GF-D8 (cell line): ENCODE data around the gene PDE6B.

Source experiments
- DNase-seq: peaks from one replicate; lab custom pipeline; 2025; lab: John Stamatoyannopoulos, UW

Gene PDE6B

DNA sequence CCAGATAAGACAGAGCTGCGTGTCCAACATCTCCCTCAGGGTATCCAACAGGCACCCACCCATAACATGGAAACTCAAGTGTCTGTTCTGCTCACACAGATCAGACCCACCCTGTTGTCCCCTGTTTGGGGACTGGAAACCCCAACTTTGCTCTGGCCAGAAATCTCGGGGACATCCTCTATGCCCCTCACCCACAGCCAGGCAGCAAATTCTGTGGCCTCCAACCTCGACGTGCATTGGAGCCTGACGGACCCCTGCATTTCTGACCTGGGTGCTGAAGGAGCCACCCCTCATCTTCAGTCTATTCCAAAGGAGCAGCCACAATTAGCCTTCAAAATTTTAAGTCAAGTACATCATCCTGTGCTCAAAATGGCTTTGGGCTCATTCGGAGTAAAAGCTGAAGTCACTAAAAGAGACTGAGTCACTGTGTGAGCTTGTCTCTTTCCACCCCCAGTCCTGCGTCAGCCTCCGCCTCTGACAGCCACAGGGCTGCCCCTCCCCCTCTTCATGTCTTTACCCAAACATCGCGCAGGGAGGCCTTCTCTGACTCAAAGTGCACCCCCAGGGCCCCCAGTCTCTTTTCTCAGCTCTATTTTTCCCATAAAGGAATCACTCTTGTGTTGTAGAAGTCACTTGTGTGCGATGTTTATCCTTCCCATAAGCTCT lies 24.4 kb upstream of the PDE6B start:
- no peak for DNase-seq

DNA sequence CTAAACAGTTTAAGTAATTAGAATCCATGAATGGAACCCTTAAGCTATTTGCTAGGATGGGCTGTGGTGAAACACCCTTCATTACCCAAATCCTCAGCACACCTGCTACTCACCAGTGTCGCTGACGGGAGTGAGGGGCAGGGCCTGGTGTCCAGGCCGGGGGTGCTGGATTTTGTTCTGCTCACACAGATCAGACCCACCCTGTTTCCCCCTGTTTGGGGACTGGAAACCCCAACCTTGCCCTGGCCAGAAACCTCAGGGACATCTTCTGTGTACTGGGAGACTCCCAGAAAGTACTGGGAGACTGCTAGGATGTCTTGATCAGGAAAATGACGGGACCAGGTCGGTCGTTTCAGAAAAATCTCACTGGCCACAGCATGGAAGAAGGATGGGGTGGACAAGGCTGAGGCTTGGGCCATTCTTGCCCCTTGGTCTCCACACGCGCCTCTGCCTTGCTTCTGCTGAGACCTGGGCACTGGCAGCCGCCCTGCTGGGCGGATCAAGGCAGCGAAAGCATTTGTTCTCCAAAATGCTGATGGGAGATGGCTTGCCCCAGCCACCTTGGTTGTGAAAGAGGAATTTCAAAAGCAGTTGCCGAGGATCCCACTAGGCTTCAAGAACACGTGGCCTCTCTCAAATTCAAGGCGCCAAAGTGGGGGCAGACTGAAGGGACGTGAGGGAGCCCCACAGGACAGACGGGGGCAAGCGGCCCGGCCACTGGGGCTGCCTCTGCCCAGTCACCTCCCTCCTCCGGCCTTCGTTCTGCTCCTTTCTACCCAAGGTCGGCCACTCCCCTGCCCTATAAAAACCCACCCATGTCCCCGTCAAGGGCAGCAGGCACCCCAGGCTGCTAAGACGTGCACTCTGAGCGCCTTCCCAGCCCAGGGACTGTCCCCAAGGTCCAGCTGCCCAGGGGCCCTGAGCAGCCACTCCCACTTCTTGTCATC lies 23.5 kb upstream of the PDE6B start:
- DNase-seq: no peak

DNA sequence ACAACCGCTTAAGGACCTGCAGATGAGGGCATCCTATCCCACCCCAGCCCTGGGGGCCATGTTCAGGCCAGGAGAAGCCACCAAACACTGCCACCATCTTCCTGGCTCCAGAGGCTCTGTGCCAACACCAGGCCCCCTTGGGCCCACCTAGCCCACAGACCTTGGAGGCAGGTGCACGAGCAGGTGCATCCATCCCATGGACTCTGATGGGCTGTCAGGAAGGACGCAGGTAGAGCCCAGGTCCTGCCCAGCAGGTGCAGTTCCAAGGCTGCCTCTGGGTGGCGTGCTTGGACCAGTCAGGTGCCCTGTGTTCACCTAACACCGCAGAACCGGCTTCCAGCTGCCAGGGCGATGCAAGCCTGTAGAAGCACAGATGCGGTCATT lies 22.8 kb upstream of the PDE6B start:
- no peak for DNase-seq

DNA sequence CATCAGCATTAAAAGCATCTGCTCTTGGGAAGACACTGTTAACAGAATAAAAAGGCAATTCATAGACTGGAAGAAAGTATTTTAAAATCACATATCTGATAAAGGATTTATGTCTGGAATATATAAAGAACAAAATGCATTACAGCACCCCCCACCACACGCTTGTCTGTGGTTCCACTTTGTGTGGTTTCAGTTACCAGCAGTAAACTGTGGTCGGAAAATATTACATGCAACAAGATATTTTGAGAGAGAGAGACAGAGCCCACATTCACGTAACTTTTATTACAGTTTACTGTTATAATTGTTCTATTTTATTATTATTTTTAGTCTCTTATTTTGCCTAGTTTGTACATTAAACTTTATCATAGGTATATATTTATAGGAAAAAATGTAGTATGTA lies 21.2 kb upstream of the PDE6B start:
- no peak for DNase-seq

DNA sequence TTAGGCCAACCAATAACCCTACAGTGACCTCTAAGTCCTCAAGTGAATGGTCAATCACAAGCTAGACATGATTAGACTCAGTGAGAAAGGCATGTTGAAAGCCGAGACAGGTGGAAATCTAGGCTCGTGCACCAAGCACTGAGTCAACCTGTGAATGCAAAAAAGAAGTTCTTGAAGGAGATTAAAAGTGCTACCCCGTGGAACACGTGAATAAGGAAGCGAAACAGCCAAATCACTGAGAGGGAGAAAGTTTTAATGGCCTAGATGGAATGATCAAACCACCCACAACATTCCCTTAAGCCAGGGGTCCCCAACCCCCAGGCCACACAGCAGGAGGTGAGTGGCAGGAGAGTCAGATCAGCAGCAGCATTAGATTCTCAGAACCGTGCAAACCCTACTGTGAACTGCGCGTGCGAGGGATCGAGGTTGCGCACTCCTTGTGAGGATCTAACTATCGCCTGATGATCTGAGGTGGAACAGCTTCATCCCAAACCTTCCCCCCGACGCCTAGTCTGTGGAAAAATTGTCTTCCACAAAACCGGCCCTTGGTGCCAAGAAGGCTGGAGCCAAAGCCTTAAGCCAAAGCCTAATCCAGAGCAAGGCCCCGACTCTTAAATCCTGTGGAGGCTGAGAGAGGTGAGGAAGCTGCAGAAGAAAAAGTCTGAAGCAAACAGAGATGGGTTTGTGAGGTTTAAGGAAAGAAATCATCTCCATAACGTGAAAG lies 19.5 kb upstream of the PDE6B start:
- DNase-seq: no peak

DNA sequence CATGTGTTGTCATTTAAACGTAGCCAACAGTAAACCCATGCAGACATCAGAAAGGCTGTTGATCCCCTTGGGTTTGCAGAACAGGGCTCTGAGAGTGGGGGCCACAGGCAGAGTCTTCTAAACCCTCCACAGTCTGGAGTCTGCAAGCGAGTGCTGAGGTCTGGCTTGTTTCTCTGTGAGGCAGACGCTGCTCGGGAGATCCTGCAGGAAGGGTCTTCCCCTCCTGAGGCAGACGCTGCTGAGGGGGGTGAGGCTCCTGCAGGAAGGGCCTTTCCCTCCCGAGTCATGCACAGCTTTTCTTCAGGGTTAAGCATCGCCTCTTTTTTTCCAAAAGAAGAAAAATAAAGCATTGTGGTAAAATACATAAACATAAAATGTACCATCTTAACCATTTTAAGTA lies 17.1 kb upstream of the PDE6B start:
- DNase-seq: no peak

DNA sequence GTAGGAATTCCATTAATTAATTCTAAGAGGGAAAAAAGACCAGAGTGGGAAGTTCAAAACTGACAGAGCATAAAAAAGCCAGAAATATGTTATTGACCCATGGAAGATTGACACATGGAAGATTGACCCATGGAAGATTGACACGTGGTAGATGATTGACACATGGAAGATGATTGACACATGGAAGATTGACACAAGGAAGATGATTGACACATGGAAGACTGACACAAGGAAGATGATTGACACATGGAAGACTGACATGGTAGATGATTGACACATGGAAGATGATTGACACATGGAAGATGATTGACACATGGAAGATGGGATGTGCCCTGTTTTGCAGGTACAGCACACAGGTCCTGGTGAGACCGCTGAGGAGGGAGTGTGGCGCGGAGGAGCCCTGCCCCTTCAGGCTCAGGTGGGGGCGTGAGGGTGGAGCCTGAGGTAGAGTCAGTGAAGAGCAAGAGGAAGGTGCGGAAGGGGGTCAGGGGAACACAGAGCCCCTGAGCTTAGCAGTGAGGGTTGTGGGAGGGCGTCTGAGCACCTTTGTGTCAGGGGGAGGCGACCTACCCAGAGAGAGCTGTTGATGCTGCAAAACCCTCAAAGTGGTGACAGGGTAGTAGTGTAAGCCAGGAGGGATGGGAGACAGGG lies 15.8 kb upstream of the PDE6B start:
- DNase-seq: no peak

DNA sequence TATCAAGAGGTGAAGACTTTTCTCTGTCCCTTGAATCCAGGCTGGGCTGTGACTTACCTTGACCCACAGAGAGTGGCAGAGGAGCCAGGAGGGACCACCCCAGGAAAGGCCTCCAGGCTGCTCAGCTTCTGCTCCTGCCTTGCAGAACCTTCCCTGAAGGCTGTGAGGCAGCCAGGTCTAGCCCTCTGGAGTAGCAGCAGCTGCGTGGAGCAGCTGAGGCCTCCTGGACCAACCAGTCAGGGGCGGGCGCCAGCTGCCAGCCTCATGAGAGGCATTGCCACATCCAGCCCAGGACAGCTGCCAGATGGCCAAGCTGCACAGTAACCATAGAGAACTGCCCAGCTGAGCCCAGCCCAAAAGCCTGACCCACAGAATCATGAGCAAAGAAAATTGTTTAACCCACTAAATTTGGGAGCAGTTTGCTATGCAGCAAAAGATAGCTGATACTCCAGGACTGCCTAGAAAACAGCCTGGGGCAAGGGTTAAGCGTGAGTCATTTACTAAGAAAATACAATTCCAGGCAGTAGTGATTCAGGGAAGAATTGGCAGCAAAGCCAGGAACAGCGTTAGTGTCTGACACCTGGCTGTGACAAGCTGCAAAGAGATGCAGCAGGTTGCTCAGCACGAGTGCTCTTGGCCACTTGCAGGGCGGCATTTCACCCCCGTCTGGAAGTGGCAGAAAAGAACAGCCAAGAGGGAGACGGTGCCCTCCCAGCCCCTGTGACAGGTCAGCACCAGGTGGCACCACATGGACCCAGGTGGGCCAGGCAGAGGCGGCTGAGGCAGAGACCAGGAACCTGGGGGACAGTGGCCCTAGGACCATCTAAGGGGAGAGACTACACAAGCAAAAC lies 14.7 kb upstream of the PDE6B start:
- DNase-seq: no peak

DNA sequence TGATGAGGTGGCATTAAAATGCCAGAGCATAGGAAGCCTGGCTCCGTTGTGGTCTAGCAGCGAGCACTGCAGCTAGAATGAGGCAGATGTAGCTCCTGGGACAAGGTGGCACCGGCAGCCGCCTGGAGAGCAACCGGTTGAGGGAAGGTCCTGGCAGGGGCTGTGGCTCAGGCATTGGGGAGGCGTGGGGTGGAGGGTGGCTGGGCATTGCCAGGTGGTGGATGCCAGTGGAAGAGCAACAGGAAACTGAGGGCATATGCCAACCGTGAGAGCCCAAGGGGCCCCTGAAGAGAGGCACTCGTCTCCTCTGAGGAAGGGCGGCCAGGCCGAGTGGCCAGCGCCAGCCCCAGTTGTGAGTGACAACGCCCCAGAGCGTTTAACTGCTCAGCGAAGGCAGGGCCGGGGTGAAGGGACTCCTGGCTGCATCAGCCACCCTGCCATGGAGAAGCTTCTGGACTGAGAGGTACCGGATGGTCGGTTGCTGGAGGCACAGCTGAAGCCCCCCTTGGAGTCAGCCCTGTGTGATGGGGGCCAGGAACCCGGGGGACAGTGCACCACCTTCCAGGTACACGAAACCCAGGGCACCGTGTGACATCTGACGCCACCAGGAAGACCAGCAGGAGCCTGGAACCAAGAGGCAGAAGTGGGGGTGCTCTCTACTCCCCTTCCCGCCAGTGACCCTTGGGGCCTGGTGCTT lies 13.2 kb upstream of the PDE6B start:
- no peak for DNase-seq

DNA sequence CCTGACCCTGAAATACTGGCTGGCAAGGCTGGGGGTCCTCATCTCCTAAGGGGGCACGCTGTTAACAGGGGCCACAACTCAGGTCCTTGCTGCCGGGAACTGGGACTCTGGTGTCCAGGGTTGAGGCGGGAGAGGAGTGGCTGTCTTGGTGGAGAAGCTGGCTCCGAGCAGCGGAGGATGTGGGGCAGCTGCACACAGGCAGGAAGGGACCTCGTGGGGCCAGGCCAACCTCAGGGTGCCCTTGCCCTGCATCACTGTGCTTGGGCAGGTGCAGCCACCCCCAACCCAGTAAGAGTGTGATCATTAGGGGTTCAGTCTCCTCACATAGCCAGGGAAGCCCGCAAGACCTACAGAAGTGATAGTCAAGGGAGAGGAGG lies 12.6 kb upstream of the PDE6B start:
- no peak for DNase-seq

DNA sequence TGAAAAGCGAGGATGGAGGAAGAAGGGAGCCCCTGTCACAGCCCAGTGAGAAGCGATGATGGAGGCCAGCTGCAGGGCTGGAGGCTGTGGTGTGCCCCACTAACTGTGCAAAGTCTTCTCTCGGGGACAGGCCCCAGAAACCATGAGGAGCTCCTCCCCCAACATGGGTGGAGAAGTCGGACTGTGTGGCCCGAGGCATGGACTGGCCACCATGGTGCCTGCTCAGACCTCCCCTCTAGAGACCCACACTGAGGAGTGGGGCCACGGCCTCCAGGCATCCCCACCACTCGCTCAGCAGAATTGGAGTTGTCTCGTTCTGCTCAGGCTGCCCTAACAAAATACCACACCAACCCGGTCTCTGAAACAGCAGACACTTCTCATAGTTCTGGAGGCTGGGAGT lies 12.2 kb upstream of the PDE6B start:
- DNase-seq: no peak

DNA sequence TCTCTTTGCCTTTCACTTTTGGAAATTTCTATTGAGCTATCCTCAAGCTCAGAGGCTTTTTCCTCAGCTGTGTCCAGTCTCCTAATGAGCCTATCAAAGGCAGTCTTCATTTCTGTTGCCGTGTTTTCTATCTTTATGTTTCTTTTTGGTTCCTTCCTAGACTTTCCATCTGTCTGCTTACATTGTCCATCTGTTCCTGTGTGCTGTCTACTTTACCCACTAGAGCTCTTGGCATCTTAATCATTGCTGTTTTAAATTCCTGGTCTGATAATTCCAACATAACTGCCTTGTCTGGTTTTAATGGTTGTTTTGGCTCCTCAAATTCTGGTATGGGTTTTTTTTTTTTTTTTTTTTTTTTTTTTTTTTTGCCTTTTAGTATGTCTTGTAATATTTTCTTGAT lies 9.3 kb upstream of the PDE6B start:
- no peak for DNase-seq

DNA sequence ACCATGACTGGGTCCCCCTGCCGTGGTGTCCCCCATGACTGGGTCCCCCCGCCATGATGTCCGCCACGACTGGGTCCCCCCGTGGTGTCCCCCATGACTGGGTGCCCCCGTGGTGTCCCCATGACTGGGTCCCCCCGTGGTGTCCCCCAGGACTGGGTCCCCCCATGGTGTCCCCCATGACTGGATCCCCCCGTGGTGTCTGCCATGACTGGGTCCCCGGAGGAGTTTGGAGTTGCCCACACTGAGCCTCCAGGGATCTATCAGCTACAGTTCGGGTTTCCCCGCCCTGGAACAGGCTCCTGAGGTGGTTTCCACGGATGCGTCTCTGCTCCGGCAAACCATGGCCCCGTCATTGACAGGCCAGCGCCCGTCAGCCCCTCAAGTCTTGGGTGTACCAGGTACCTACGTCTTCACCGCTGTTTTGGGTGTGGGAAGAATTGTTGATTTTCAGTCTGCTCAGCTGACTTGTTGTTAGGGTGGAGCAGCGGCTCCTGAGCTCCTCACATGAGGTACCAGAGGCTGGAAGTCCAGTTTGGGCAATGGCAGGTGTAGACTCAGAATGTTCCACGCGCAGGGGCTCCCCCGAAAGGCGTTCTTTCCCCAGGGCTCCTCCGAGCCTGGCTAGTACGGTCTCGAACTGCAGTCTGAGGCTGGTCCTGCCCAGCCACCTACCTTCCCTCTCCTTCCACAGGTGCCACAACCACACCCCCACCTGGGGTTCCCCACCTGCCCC lies 8.3 kb upstream of the PDE6B start:
- DNase-seq: no peak

DNA sequence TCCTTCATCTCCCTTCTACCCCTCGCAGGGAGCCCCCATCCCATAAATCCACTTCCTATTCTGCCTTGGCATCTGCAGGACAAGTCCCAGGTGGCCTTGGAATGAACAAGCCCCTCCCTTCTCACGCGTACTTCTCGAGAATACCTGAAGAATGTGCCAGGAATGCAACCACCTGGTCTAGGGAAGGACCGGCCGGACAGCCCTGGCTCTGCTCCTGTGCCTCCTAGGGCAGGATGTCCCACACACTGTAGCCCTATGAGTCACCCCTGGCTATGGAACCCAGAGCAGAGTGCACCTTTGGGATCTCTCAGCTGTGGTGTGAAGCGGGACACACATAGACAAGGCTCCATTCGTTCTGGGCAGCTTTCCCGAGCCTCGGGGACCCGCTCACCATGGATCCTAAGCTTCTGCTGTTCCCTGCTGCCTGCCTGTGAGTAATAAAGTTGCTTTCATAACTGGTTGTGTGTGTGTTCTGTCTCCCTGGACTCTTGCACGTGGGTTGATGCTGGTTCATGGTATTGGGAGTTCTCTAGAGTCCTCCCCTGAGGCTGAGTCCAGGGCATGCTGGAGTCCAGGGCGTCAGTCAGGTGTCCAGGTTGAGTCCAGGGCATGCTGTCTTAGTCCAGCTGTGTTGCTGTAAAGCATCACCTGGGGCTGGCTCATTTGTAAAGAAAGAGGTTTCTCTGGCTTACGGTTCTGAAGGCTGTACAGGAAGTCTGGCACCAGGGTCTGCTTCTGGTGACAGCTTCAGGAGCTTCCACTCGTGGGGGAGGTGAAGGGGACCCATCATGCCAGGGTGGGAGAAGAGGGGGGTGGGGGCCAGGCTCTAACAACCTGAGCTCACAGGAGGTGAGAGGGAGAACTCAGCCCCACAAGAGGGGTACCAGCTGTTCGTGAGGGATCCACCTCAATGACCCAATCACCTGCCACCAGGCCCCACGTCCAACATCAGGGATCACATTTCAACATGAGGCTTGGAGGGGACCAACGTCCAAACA lies 7.4 kb upstream of the PDE6B start:
- DNase-seq: no peak

DNA sequence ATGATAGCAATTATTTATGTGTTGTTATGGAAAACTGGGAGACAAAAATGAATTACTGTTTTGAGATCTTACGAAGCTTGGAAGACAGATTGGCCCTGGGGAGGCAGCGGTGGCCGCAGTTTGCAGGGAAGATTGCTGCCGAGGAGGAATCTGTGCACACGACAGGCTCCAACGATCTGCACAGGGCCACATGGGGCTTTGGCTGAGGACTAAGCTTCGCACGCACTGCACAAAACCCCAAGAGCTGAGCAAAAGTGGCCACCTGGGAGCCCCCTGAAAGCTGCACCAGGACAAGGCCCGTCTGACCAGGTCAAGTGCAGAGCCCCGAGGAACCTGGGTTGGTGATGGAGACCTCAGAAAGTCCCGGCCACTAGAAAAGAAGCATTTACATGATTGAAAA lies 5.2 kb upstream of the PDE6B start:
- DNase-seq: no peak

DNA sequence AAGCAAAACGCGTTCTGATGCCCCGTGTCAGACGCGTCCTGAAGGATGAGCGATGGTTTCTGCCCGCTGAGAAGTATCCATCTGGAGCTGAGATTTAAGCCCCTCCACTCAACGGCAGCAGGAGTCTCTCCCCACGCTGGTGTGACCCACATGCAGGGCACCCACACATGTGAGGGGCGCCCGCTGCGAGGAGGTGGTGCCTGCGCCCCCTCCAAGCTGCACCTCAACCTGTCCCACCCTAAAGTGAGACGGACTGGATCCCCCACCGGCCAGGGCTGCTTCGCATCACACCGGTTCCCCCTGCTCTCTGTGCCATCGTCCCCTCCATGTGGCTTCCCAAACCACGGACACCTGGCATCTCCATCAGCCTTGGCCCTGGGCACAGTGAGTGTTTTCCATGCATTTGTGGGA lies 4.5 kb upstream of the PDE6B start:
- DNase-seq: no peak

DNA sequence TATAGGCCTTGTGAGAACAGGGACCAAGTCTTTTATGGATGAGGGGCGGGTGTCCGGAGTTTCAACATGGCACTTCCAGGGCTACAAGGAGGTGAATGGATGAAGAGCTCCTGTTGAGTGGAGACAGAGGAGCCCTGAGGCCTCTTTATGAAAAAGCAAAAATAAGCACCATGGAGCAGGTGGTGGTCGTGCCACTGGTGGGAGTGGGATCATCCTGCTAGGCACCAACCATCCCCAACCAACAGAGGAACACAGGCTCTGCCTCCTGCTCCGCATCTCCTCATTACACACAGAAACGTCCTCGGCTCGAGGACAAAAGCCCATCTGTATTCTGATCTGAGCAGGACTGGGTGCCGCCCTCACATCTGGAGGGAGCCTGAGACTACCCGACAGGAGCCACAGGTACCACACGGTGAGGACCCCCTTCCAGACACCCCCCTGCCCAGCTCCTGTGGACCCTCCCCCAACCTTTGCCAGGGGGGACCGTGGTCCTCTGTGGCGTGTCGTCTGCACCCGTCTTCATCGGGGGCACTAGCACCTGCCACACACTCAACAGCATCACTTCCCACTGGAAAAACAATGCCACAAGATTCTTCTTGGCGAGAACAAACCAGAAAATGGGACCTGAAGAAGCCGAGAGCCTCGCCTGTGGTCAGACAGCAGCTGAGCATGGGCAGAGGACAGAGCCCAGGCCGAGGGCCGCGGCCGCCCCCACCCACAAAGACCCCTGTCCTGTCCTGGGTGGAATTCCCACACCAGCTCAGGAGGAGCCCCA lies 3.9 kb upstream of the PDE6B start:
- DNase-seq: no peak
